ENCODE data around the gene WBP4.
"Not testable (repeated sequence)": the region's sequence is repeated elsewhere in the genome, so short reads cannot be mapped to it uniquely, and the experiment has no call there.

Gene WBP4

GRCh38 chr13:41085961-41086585 is 24.8 kb downstream of the WBP4 start:
- no peak for DNase-seq

DNA sequence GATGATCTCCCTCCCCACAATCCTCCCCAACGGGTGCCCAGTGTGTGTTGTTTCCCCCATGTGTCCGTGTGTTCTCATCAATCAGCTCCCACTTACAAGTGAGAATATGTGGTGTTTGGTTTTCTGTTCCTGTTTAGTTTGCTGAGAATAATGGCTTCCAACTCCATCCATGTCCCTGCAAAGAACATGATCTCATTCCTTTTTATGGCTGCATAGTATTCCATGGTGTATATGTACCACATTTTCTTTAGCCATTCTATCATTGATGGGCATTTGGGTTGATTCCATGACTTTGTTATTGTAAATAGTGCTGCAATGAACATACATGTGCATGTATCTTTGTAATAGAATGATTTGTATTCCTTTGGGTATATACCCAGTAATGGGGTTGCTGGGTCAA is 34.4 kb downstream of the WBP4 start:
- DNase-seq, result not testable (repeated sequence)

GRCh38 chr13:41098761-41099160 is 37.5 kb downstream of the WBP4 start:
- no peak for DNase-seq

GRCh38 chr13:41099986-41100385 is 38.7 kb downstream of the WBP4 start:
- no peak for DNase-seq

GRCh38 chr13:41107104-41107571 is 45.8 kb downstream of the WBP4 start:
- DNase-seq, result no peak

DNA sequence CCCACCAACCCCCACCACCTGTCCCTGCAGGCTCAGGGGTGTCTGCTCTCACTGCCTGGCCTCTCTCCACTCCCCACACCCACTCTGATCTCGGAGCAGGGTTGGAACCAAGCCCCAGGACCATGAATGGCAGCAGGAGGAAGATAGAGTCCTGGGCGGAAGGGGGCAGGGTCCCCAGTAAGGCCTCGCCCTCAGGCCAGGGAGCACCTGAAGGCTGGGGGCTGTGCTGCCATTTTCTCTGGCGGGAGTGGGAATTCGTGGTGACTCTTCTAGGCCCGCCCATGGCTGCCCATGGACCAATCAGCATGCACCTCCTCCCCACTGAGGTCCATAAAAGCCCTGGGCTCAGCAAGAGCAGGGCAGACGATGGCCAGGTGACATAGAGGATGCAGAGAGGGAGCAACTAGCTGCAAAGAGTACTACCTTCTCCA is 46.3 kb downstream of the WBP4 start:
- no peak for DNase-seq

DNA sequence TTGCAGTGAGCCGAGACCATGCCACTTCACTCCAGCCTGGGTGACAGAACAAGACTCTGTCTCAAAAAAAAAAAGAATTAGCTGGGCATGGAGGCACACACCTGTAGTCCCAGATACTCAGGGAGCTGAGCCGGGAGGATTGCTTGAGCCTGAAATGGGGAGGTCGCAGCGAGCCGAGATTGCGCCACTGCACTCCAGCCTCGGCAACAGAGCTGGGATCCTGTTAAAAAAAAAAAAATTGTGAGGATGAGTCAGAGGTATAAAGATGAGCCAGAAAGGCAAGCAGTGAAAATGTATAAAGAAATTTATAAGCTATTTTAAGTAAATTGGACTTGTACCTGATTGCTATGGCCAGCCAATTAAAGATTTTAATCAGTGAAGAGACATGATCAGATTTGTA is 50.1 kb downstream of the WBP4 start:
- DNase-seq, result no peak

DNA sequence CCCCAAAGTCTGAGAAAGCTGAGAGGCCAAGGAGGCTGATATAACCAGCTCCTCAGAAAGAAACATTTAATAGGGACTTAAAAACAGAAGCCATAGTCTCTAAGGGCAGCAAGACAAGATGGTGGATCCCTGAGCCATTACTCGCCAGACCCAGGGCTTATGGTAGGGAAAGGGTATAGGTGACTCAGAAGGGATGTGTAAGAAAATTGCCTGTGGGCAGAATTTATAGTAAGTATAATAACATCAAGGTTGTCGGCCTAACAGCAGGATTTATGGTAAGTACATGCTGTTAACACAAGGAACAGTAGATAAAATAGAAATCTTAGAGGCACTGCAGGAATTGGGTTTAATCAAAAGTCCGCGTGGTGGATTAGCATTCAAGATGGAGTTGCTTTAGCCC is 56.6 kb downstream of the WBP4 start:
- no peak for DNase-seq

GRCh38 chr13:41122838-41123237 is 61.5 kb downstream of the WBP4 start:
- DNase-seq, result no peak

DNA sequence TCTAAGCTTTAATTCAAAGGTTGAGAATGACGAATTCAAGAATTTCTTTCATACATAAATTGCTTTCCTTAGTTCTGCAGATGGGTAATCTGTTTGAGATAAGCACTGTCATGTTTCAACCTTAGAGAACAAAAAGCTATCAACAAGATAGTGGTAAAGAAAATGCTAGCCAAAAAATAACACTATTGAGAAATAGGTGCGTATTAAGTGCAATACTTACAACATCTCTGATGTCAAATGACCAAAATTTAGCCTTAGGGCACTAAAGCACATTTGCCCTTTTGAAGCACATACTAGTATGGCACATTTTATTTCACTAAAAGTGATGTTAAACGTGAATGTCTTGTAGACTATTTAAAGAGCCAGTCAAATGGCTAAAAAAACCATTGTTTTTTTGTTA is 66.4 kb downstream of the WBP4 start:
- no peak for DNase-seq

DNA sequence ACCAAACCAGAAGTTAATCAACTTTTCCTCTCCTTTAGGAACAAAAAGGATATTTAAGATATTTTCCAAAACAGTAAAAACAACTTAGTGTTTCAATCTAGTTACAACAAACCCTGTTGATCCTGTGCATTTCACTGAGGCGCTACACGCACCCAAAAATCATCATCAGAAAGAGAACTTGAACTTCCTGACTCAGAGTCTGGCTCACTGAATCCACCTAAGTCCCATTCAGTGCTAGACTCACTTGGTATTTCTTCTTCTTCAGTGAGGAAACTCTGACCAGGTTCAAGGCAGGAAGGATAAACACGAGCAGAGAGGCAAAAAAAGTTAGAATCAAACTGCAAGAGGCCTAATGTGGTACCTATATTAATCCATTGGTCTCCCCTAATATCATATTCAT is 69.0 kb downstream of the WBP4 start:
- DNase-seq, result no peak

- DNase-seq, result not testable (repeated sequence)
Measured at GRCh38 chr13:41131189-41131588, 69.9 kb downstream of the WBP4 start.

DNA sequence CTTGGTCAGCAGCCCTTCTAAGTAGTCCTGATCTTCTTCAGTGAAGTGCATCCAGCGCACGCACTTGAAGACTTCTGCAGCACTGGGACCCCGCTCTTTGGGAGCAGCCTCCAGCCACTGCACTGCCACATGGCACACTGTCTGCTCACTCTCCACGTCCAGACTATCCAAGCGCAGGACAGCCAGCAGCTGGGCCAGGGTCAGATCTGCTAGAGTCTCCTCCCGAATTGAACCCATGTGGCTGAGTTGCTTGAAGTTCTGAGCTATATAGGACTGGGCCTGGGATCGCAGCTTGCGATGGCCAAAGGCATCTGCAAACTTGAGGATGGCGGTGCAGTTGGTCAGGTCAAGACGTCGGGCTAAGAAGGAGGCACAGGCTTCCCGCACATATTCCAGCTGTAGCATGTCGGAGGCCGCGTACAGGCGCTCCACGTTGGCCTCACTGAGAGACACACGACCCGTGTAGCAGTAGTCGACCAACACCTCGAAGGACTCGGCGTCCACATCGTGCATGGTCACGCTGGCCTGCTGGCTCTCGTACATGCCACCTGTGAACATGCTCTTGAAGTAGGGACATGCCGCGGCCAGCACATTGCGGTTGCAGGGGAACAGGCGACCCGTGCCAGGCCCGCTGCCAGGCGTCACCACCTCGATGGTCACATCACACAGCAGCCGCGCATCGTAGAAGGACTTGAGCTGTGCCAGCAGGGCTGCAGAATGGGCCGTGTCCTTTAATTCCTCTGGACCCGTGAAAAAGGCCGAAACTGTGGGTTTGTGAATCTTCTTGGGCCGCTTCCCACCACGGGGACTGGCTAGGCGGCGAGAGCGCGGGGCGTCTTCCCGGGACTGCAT is 70.6 kb downstream of the WBP4 start:
- DNase-seq, result not testable (repeated sequence)

GRCh38 chr13:41132512-41133152 is 71.3 kb downstream of the WBP4 start, which contains the start of gene KBTBD6:
Gene KBTBD6 (minus strand): TSS chr13:41132802. CDS start chr13:41132511, 291 bp downstream.
- DNase-seq, result peak; percentile 84
